ENCODE measurements around the gene SLC4A7. TPM values are rescaled to one million over a fixed set of nuclear protein-coding genes. Genes with fewer than 3 reads are reported as not detected.

The SLC4A7 gene
- total and polyA plus RNA-seq, 5 donors: 3.5 to 20.6 (median 17.7) TPM

DNA sequence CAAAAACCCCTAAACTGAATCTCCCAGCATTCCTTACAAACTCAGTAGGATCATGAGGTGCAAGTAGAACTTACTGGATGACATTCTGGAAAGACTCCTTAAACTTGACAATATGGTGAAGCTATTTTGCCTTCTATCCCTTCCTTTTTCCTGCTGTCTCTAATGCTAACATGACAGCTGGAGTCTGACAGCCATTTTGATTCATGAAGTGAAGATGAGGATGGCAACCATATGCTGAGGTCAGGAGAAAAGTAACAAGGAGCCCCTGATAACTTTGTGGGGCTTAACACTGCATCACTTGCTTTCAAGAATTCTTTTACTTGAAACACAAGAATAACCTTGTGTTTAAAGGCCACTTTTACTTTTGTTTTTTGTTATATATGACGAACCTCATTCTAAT lies 100.0 kb downstream of the SLC4A7 start:
- intact Hi-C loops (cut with DNase I): no loop called here
- ATAC-seq (no peak), DNase-seq (no peak)
- no peak overlapping the region for H3K27ac ChIP-seq (ENCODE audit: low read length)
- H3K9me3 ChIP-seq (ENCODE audit: control insufficient read depth, low read length): no peaks in the 10 kb centered on the region
- no peaks in the 10 kb centered on the region for H3K4me1 ChIP-seq (ENCODE audit: control insufficient read depth, insufficient read depth, low read length)
- no peak overlapping the region for H3K4me3 ChIP-seq (ENCODE audit: low read length)
- no peaks in the 10 kb centered on the region for H3K27me3 ChIP-seq (ENCODE audit: control insufficient read depth, insufficient read depth)
- WGBS: 99% methylated on average over 1 of the region's 1 CpG

- Histone ChIP-seq H3K4me3 (ENCODE audit: low read length) (no peak overlapping the region), H3K27ac (ENCODE audit: low read length) (no peak overlapping the region), H3K27me3 (ENCODE audit: control insufficient read depth, insufficient read depth) (no peaks in the 10 kb centered on the region), H3K4me1 (ENCODE audit: control insufficient read depth, insufficient read depth, low read length) (no peaks in the 10 kb centered on the region), H3K9me3 (ENCODE audit: control insufficient read depth, low read length) (no peaks in the 10 kb centered on the region)
- intact Hi-C loops (cut with DNase I): no loop called here
- DNase-seq (no peak), ATAC-seq (no peak)
- 80% methylated on average over 3 of the region's 3 CpGs for WGBS
These were observed 103.5 kb downstream of the SLC4A7 start for GRCh38 chr3:27380433-27381357.

- no peak for DNase-seq
These were observed 105.9 kb downstream of the SLC4A7 start for GRCh38 chr3:27378331-27378730.

DNA sequence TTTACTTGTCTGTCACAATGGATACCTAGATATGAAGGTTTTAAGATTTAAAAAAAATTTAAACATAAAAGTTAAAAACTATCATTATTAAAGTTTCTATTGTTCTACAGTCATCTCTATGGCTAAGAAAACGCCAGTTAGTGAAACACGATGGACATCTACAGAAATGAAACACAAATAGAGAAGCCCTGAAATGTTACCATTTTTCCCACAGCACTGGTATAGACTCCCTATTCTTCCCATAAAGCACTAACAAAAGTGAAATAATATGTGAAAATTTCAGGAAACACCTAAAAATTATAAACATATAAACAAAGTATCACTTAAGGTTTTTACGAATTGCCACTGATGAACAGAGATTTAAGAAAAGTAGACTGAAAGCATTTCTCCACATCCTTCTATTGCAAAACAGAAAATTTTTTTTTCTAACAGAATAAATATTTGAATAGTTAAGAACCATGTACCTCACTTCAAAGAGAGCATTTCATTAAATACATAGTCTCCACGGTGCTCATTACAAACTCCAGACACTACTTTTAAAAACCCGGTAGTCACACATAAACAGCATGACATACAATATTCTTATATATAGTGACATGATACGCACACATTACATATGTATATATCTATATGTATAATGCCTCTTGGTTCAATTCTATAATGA lies 107.9 kb downstream of the SLC4A7 start:
- H3K9me3 ChIP-seq (ENCODE audit: control insufficient read depth, low read length): no peaks in the 10 kb centered on the region
- no peak overlapping the region for H3K4me3 ChIP-seq (ENCODE audit: low read length)
- no peak overlapping the region for H3K27ac ChIP-seq (ENCODE audit: low read length)
- intact Hi-C loops (cut with DNase I): no loop called here
- H3K27me3 ChIP-seq (ENCODE audit: control insufficient read depth, insufficient read depth): no peaks in the 10 kb centered on the region
- ATAC-seq: no peak
- WGBS: 96% methylated on average over 6 of the region's 6 CpGs
- no peak for DNase-seq
- H3K4me1 ChIP-seq (ENCODE audit: control insufficient read depth, insufficient read depth, low read length): no peaks in the 10 kb centered on the region

More at GRCh38 chr3:27378331-27378730, 105.9 kb downstream of the SLC4A7 start:
- no peak for ATAC-seq
- Histone ChIP-seq H3K9me3 (ENCODE audit: control insufficient read depth, low read length) (no peaks in the 10 kb centered on the region), H3K27me3 (ENCODE audit: control insufficient read depth, insufficient read depth) (no peaks in the 10 kb centered on the region), H3K27ac (ENCODE audit: low read length) (no peak overlapping the region), H3K4me1 (ENCODE audit: control insufficient read depth, insufficient read depth, low read length) (no peaks in the 10 kb centered on the region), H3K4me3 (ENCODE audit: low read length) (no peak overlapping the region)
- intact Hi-C loops (cut with DNase I): no loop called here

DNA sequence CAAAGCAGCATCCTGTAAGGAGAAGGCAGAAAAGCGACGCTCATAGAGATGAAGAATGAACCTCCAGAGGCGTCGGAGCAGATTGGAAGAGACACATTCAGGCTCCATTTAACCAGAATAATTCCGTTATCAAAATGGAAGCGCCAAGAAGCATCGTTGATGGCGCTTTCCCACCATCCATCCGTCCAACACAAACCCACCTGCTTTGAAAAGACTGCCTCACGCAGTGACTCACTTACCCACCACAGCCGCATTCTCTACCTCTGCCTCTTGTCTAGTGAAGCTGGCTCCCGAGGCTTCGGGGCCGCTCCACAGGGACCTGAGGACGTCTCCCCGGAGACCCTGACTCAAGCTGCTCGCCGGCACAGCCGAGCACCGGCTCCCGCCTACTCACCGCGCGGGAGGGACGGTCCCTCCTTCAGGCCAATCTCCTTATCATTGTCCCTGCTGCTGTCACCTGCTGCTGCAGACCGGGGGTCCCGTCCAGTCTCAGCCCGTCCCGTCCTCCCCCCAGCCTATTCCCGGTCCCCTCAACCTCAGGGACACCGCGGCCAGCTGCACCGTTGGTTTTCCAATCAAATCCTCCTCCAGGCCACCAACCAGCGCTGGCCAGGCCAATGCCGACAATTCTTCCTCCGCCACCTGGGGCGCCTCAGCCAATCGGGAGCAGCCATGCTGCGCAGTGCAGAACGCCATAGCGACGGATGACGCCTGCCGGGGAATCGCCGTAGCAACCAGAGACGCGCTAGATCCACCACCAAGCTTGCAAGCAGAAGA lies 115.2 kb downstream of the SLC4A7 start, which contains the start of gene NEK10:
NEK10 (minus strand) TSS at position 553 of the 777 bp plus-strand sequence. CDS start 16,501 bp downstream, outside the sequence.
- ATAC-seq (peak; percentile 100), DNase-seq (peak; percentile 91 to 96 (median 95))
- 2% methylated on average over 48 of the region's 48 CpGs for WGBS
- H3K4me1 ChIP-seq (ENCODE audit: control insufficient read depth, insufficient read depth, low read length): peaks cover 5% of the 10 kb centered on the region
- peak within 1 kb of the TSS; percentile 91 for H3K4me3 ChIP-seq (ENCODE audit: low read length)
- H3K27me3 ChIP-seq (ENCODE audit: control insufficient read depth, insufficient read depth): no peaks in the 10 kb centered on the region
- H3K9me3 ChIP-seq (ENCODE audit: control insufficient read depth, low read length): no peaks in the 10 kb centered on the region
- intact Hi-C loops (cut with DNase I): no loop called here
- H3K27ac ChIP-seq (ENCODE audit: low read length): no peak within 1 kb of the TSS

DNA sequence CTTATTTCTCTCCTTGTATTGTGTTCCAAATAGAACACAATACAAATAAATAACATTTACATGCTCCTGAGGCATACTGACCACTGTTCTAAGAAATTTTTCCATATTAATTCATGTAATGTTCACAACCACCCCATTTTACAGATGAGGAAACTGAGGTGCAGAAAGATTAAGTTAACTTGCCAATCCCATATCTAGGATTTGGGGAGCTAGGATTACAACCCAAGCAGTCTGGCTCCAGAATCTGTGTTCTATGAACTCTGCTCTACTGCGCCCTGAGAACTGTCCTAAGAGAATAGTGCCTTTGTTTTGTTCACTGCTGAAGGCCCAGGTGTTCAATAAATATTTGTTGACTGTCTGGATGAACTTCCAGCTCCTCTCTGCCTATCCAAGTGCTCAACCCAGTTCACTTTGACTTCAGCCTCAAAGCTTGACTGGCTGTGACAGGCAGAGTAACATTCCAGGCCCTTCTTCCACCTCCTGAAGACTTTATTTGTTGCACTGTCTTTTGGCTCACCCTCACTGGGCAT lies 118.1 kb downstream of the SLC4A7 start:
- ATAC-seq (no peak), DNase-seq (no peak)
- no peaks in the 10 kb centered on the region for H3K27me3 ChIP-seq (ENCODE audit: control insufficient read depth, insufficient read depth)
- no peak overlapping the region for H3K4me3 ChIP-seq (ENCODE audit: low read length)
- 100% methylated on average over 1 of the region's 1 CpG for WGBS
- no peaks in the 10 kb centered on the region for H3K9me3 ChIP-seq (ENCODE audit: control insufficient read depth, low read length)
- H3K4me1 ChIP-seq (ENCODE audit: control insufficient read depth, insufficient read depth, low read length): peaks cover 5% of the 10 kb centered on the region
- no peak overlapping the region for H3K27ac ChIP-seq (ENCODE audit: low read length)
- intact Hi-C loops (cut with DNase I): no loop called here

- H3K27me3 ChIP-seq (ENCODE audit: control insufficient read depth, insufficient read depth): no peaks in the 10 kb centered on the region
- H3K4me1 ChIP-seq (ENCODE audit: control insufficient read depth, insufficient read depth, low read length): no peaks in the 10 kb centered on the region
- H3K4me3 ChIP-seq (ENCODE audit: low read length): no peak overlapping the region
- 66% methylated on average over 7 of the region's 7 CpGs for WGBS
- DNase-seq (no peak), ATAC-seq (peak in 1 of 2 donors; percentile 19)
- no peak overlapping the region for H3K27ac ChIP-seq (ENCODE audit: low read length)
- no peaks in the 10 kb centered on the region for H3K9me3 ChIP-seq (ENCODE audit: control insufficient read depth, low read length)
- intact Hi-C loops (cut with DNase I): no loop called here
These were observed 123.8 kb downstream of the SLC4A7 start for GRCh38 chr3:27360113-27361078.

GRCh38 chr3:27358372-27358771 lies 125.8 kb downstream of the SLC4A7 start:
- intact Hi-C loops (cut with DNase I): no loop called here
- no peak overlapping the region for H3K27ac ChIP-seq (ENCODE audit: low read length)

DNA sequence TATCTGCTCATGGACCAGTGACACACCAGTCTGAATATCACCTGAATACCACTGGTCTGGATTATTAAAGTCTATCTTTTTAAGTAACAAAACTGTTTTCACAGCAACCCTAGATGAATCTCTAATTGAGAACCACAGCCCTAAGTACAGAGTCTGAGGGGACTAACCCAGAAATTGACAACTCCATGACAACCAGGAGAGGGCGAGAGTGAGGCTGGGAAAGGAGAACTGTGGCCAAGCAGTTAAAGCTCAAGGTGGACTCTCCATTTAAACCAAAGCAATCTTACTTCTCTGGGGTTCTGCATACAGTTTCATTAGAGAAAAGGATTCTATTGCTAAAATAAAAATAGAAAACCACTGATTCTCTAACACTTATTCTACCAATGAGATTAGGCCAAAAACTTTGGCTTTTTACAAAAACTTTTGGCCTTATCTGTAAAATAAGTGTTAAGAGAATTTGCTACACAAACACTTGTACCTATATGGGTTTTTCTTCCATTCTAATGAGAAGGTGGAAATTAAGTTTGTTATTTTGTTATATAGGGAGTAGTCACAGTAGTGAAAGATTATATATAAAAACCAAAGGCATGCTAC lies 126.4 kb downstream of the SLC4A7 start:
- DNase-seq: no peak
- Histone ChIP-seq H3K9me3 (ENCODE audit: control insufficient read depth, low read length) (no peaks in the 10 kb centered on the region), H3K4me3 (ENCODE audit: low read length) (no peak overlapping the region), H3K27me3 (ENCODE audit: control insufficient read depth, insufficient read depth) (no peaks in the 10 kb centered on the region), H3K27ac (ENCODE audit: low read length) (no peak overlapping the region), H3K4me1 (ENCODE audit: control insufficient read depth, insufficient read depth, low read length) (no peaks in the 10 kb centered on the region)
- intact Hi-C loops (cut with DNase I): no loop called here
- peak; percentile 66 to 74 for ATAC-seq
- WGBS: 38% methylated on average over 1 of the region's 1 CpG

More at GRCh38 chr3:27358372-27358771, 125.8 kb downstream of the SLC4A7 start:
- ATAC-seq (no peak), DNase-seq (no peak)
- H3K27me3 ChIP-seq (ENCODE audit: control insufficient read depth, insufficient read depth): no peaks in the 10 kb centered on the region
- no peaks in the 10 kb centered on the region for H3K9me3 ChIP-seq (ENCODE audit: control insufficient read depth, low read length)
- WGBS: 80% methylated on average over 3 of the region's 3 CpGs
- no peaks in the 10 kb centered on the region for H3K4me1 ChIP-seq (ENCODE audit: control insufficient read depth, insufficient read depth, low read length)
- no peak overlapping the region for H3K4me3 ChIP-seq (ENCODE audit: low read length)

Measured in right cardiac atrium (tissue), 5 donors.